Right ventricle myocardium superior (tissue), 1 donor: Measurements from ENCODE around the gene LCNL1. TPM values are rescaled to one million over a fixed set of nuclear protein-coding genes. Genes with fewer than 3 reads are reported as not detected.
"Not testable (repeated sequence)": the region's sequence is repeated elsewhere in the genome, so short reads cannot be mapped to it uniquely, and the experiment has no call there.

Experiments used
- ATAC-seq: fragments of 200-7000 bp; cut with Tn5 transposase; one replicate; pipeline ENCODE4 v1.9.1; 2020; ENCODE audit warnings: mild to moderate bottlenecking; ENCODE audit not compliant: poor library complexity
- DNase-seq: peaks from one replicate; pipeline ENCODE4 v3.0.0-alpha.2; 2020
- intact Hi-C: fragments of 100-400 bp; cut with DNase I; formaldehyde crosslinking; loops from one replicate; pipeline ENCODE4 v1.11.2; 2022
- total RNA-seq: library from RNA; stranded (reverse); fragmentation: NEBNext Ultra II Directional; extraction: Animal tissue kit (Norgen Biotek cat#: 25700); gene quantifications from one replicate; pipeline ENCODE4 v1.2.1, GENCODE V29; 2021
- donor health status: DM: no; HTN: yes; CAD: no; lungs with severe emphysema.

The LCNL1 gene
- total RNA-seq, 1 donor from 2014 or later, result 9.7 TPM

- DNase-seq, result no peak
- ATAC-seq, result no peak
- intact Hi-C loops, result no loop called here
Measured at GRCh38 chr9:137000177-137000930, 17.6 kb downstream of the LCNL1 start.

GRCh38 chr9:137001857-137002645, 19.3 kb downstream of the LCNL1 start:
- ATAC-seq, result no peak
- no peak for DNase-seq
- intact Hi-C loops, result no loop called here

- intact Hi-C loops, result no loop called here
- ATAC-seq (no peak), DNase-seq (no peak)
Measured at GRCh38 chr9:137002646-137003041, 19.9 kb downstream of the LCNL1 start.

- intact Hi-C loops, ATAC-seq, DNase-seq: not testable (repeated sequence)
Measured at GRCh38 chr9:137004285-137004684, 21.5 kb downstream of the LCNL1 start.

- no peak for ATAC-seq
- intact Hi-C loops, result no loop called here
- no peak for DNase-seq
Measured at GRCh38 chr9:137006116-137007003, 23.6 kb downstream of the LCNL1 start.

- no peak for ATAC-seq
- intact Hi-C loops, result no loop called here
- no peak for DNase-seq
Measured at GRCh38 chr9:137007108-137007815, 24.5 kb downstream of the LCNL1 start.

GRCh38 chr9:137007816-137008270, 25.1 kb downstream of the LCNL1 start:
- ATAC-seq, result no peak
- no peak for DNase-seq
- intact Hi-C loops, result no loop called here

GRCh38 chr9:137008312-137008711, 25.5 kb downstream of the LCNL1 start:
- ATAC-seq (no peak), DNase-seq (no peak)
- intact Hi-C loops, result no loop called here

- ATAC-seq, result no peak
- DNase-seq, result no peak
- intact Hi-C loops, result no loop called here
Measured at GRCh38 chr9:137009217-137009616, 26.4 kb downstream of the LCNL1 start.

GRCh38 chr9:137009938-137010732, 27.3 kb downstream of the LCNL1 start:
- no peak for ATAC-seq
- intact Hi-C loops, result no loop called here
- no peak for DNase-seq

GRCh38 chr9:137011156-137011555, 28.4 kb downstream of the LCNL1 start:
- intact Hi-C loops, result no loop called here
- DNase-seq (no peak), ATAC-seq (no peak)

- intact Hi-C loops, result no loop called here
- DNase-seq (no peak), ATAC-seq (no peak)
Measured at GRCh38 chr9:137011907-137012675, 29.3 kb downstream of the LCNL1 start.

GRCh38 chr9:137012694-137013570, 30.1 kb downstream of the LCNL1 start:
- DNase-seq (no peak), ATAC-seq (no peak)
- intact Hi-C loops, result no loop called here

GRCh38 chr9:137013571-137013940, 30.8 kb downstream of the LCNL1 start:
- intact Hi-C loops, result no loop called here
- DNase-seq, result no peak
- ATAC-seq, result no peak

GRCh38 chr9:137014166-137014565, 31.4 kb downstream of the LCNL1 start:
- intact Hi-C loops, result no loop called here
- ATAC-seq (no peak), DNase-seq (no peak)
